NCI-H187 (cell line): Measurements from ENCODE around the gene ARMC2.
A peak's percentile ranks its signal among the peaks of the same experiment; 100 is the strongest.

ENCODE experiments used
- DNase-seq, 2 experiments: peaks; one replicate each; lab custom pipeline; 2025; lab: John Stamatoyannopoulos, UW

The ARMC2 gene

GRCh38 chr6:108988296-108988695, 140.1 kb downstream of the ARMC2 start:
- DNase-seq, result no peak

DNA sequence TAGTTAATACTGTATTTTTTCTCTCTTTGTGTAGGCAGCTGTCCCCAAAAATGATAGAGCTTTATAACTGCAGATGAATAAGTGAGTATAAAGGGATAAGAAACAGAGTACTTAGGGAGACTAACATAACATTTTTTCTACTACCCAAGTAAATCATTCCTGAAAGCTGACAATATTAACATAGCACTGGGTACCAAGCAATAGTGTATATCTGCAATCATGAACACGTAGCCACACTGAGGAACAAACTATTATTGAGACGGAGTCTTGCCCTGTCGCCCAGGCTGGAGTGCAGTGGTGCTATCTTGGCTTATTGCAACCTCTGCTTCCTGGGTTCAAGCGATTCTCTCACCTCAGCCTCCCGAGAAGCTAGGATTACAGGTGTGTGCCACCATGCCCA, 140.5 kb downstream of the ARMC2 start:
- DNase-seq, result no peak

DNA sequence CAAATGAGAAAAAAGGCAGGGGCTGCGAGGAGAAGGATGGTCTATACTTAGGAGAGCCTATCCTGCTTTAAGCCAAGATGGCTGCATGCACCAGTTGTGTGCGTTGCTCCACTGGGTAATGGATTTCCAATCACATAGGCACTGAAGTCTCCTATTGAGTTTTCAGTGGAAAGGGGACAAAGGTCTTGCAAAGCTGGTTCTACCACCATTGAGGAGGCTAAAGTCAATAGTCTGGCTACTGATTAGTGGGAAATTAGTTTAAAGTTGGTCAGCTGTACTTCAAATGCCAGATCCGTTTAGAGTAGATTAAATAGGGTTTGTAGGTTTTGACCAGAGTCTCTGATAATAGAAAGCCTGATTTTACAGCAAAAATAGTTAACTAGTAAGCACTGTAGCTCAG, 141.5 kb downstream of the ARMC2 start:
- DNase-seq, result no peak

DNA sequence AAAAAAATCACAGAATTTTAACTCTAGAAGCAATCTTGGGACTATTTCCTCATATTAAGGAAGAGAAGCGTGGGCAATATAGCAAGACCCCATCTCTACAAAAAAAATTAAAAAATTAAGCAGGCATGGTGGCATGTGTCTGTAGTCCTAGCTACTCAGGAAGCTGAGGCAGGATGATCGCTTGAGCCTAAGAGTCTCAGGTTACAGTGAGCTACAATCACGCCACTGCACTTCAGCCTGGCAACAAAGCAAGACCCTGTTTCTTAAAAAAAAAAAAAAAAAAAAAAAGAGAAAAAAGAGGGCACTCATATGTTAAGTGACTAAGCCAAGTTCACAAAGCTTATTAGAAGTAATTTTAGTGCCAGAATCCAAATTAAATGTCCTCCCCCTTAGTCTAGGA, 145.7 kb downstream of the ARMC2 start:
- no peak for DNase-seq

- DNase-seq, result no peak
Observed at GRCh38 chr6:108995296-108995695, 147.1 kb downstream of the ARMC2 start.

GRCh38 chr6:108996208-108996607, 148.0 kb downstream of the ARMC2 start:
- no peak for DNase-seq

GRCh38 chr6:108998485-108998884, 150.3 kb downstream of the ARMC2 start:
- no peak for DNase-seq

DNA sequence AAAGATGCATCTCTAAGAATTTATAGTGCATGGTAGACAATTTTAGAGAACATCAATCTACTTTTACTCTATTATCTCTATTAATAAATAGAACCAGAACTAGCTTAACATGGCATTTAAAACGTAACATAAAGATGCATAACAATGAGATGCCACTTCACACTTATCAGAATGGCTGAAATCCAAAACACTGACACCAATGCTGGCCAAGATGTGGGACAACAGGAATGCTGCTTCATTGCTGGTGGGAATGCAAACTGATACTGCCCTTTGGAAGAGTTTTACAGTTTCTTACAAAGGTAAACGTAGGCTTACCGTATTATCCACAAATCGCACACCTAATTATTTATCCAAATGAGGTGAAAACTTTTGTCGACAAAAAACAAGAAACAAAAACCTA, 151.2 kb downstream of the ARMC2 start:
- DNase-seq, result no peak

- DNase-seq, result no peak
Observed at GRCh38 chr6:109000289-109000688, 152.1 kb downstream of the ARMC2 start.

DNA sequence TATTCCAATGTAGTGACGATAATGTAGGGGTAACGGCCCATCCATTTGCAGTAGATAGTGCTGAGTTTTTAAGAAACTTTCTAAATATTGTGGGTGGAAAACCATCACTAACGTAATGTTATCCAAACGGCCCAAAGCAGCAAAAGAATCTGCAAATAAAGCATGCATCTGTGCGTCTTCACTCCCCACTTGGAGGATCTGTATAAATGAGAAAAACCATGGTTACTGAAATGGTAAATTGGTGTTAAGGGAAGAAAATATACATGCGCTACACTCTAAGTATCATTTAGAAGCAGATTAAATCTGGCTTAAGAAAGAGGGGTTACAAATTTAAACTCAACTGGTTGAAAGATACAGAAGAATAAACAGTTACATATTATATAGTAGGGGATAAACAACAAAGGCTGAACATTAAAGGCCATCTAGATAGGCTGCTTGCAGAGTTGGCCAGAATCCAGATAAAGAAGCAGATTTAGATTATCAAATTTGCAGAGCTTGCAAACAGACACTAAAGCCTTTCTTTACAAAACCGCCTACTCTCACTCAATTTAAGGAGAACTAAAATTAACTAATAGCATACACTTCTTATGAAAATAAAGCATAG, 153.2 kb downstream of the ARMC2 start:
- no peak for DNase-seq

DNA sequence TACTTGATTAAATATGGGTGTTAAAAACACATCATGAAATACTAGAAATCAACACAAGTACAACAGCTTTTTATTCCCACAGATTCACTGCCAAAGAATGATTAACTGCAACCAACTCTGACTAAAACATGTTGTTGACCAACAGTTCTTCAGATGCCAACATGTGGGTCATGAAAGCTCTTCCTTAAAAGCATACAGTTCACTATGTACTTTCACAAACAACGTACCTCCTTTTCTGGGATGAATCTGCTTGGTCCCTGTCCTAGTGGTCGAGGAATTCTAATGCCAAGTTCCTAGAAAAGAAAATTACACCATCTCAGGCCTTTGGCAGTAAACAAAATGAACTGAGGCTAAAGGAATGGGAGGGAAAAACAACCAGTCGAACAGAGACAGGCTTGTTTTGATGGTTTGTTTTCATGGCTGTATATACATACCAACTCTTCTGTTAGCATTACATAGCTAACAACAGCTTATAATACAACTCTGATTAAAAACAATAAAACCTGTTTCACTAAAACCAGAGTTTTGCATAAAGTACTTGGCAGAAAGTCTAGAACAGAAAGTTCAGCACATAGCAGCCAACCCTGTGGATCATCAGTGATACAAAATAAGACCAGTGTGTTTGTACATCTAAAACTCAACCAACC, 154.0 kb downstream of the ARMC2 start:
- DNase-seq, result no peak

GRCh38 chr6:109002882-109003281, 154.7 kb downstream of the ARMC2 start:
- DNase-seq, result no peak

DNA sequence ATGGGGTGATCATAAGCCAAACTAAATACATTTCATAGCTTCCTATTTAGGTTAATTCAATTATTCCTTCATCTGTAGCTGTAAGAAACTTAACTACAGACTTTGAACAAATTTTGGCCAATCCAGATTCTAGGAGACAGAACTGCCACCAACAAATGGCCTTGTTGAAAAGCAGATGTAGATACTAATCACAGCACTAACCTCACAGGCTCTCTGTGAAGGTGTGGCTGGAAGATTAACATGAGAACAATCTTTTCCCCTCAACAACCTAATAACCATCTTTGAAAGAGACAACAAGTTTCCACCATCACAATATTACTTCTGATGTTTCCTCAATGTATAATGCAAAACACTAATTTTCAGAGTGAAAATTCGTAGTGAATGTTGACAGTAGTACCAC, 158.6 kb downstream of the ARMC2 start:
- DNase-seq, result no peak

DNA sequence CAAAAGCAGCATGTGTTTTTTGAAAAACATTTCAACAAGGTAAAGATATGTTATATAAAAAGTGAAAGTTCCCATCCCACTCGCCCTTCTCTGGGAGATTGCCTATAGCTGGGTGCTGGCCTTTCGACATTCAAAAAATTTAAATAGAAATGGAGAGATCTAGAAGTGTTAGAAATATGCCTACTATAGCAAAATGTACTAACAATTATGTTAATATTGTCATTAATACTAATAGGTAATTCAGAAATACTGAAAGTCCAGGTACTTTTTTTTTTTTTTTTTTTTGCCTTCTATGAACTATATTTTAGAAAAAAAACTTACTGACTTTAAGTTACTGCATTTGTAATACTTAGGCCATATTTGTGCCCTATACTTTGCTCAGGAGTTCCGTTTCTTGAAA, 159.3 kb downstream of the ARMC2 start:
- no peak for DNase-seq

DNA sequence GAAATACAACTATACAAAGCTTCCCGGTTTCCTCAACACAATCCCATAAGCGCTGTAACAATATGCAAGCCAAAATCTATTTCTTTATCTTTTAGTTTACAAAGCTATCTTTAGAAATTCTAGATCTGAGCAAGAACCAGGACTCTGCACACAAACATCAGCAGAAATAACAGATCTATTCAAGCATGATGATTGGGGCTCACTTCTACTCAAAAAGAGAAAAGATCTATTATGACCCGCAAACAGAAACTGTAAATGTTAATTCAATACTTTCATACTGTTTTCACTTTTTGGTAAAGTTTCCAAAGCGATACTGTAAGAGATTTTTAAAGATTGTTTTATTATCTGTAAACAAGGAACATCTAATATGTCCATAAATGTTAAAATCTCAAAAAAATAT, 159.8 kb downstream of the ARMC2 start:
- no peak for DNase-seq

DNA sequence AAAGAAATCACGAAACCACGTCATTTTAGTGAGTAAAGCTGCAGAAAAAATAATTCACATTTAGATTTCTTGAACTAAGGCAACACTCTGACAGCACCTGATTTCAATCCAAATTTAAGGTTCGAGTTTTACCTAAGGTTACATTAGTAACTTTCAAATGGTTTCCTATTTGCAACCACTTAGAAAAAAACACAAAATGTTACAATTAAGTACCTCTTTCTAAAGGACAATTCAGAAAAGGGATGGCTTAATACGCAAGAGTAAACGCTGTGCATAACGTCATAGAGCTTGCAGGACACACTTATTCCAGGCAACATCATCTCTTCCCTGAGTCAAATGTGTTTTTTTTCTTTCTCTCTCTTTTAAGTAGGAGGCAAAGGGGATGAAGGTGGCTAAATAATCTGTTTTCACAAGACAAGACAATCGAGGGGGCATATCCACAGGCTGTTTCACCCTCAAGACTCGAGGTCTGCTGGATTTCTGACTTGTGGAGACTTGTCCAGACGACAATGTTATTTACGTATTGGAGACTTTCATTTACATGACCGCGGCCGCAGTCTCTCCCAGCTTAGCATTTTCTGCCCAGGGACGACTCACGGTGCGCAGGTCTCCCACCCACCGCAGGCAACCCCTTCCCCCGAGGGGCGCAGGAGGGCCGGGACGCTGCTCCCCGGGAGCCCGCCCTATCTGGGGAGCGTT, 160.5 kb downstream of the ARMC2 start:
- DNase-seq, result peak in 1 of 2 experiments; percentile 5

GRCh38 chr6:109009236-109009961, 161.2 kb downstream of the ARMC2 start:
- DNase-seq, result peak; percentile 83 to 90

- no peak for DNase-seq
Observed at GRCh38 chr6:109009962-109010704, 161.9 kb downstream of the ARMC2 start.

- DNase-seq, result no peak
Observed at GRCh38 chr6:109010705-109011102, 162.5 kb downstream of the ARMC2 start.

DNA sequence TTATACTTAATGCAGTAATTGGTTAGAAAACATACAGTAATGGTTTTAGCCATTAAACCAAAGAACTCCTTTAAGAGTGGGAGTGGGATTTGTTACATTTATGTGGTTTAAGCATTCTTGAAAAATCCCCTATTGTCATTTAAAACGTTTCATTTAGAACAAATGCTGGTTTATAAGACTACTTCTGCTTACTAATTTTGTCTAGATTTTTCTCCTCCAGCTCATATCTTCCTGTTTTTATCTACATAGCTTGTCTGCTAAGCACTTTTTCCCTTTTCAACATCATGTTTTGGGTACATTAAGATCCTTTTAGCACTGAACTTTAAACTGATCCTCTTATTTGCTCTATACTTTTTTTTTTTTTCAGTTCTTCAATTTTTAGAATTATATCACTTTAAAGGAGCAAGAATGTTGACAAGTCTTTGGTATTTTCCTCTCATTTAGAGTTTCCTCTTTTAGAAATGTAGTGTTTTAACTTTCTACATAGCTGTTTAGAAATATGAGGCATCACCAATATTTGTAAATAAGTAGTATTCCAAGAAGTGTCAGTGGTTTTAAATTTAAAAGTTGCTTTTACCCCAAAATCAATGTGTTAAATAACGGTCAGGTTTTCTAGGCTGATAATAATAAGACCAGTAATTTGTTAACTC, 165.6 kb downstream of the ARMC2 start:
- no peak for DNase-seq

DNA sequence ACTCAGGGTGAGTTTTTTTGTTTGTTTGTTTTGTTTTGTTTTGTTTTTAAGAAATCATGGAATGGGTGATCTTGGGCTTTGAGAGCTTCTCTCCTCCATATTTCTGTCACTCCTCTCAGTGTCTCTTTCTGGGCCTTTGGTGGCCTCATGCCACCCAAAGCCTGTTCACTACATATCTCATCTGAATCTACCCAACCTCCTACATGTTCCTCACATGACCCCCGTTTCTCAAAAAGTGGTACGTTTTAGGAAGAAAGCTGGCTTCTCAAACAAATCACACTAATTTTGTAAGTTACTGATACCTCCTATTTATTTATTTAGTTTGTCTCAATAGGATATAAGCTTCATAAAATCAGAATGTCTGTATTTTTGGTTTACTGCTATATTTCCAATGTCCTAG, 166.4 kb downstream of the ARMC2 start:
- DNase-seq, result no peak

GRCh38 chr6:109015176-109015575, 167.0 kb downstream of the ARMC2 start:
- no peak for DNase-seq
